K562 (cell line): Measurements from ENCODE around the gene LRRK2. TPM values are rescaled to one million over a fixed set of nuclear protein-coding genes. Genes with fewer than 3 reads are reported as not detected.

Experiments
- ATAC-seq: fragments of 200-7000 bp; cut with Tn5 transposase; 3 replicates; pipeline ENCODE4 v1.9.1; 2020; ENCODE audit warnings: moderate library complexity
- BruUV-seq: library from RNA; stranded (reverse); fragments of 400-500 nt; replicated peaks from 2 replicates; lab custom pipeline; 2021; lab: Mats Ljungman, UMichigan
- CTCF ChIA-PET: fragments of 300-600 bp; formaldehyde crosslinking; extraction: SDS; loops from one replicate; lab custom pipeline; 2021; ENCODE audit warnings: low intra/inter-chr PET ratio; lab: Yijun Ruan, JAX
- POLR2A ChIA-PET: fragments of 300-600, 350-650 bp; sonication (Branson Sonifier 250); formaldehyde crosslinking; extraction: SDS; loops from one replicate; lab custom pipeline; 2021; ENCODE audit warnings: antibody characterized with exemption, inconsistent platforms; lab: Yijun Ruan, JAX
- DNase-seq, 4 experiments: peaks; one replicate each; pipeline versions ENCODE4 v3.0.0 to v3.0.0-alpha.2; 2011 to 2018; ENCODE audit warnings: low spot score in 3 of 4, mixed read lengths in 3 of 4; ENCODE audit errors: extremely low read depth in 1 of 4
- FAIRE-seq: peaks from 2 replicates; lab custom pipeline; 2011; peaks lifted over from hg19 to GRCh38; lab: Jason Lieb, UNC
- H2AFZ ChIP-seq: 2 replicates; pipeline ENCODE4 v1.6.0; 2011; ENCODE audit warnings: low read depth, low read length, control low read depth, inconsistent platforms
- H3K27ac ChIP-seq: fragments of 200-600 bp; 3 replicates; pipeline ENCODE4 v1.8.0; 2011; ENCODE audit warnings: low read depth, mild to moderate bottlenecking, control low read depth, inconsistent platforms, low read length, moderate library complexity, mixed read lengths; ENCODE audit errors: extremely low read depth
- H3K27me3 ChIP-seq, 2 experiments: fragments of 300-600 bp in 1 of 2; 2 replicates in 1 of 2; 3 replicates in 1 of 2; pipeline versions ENCODE4 v1.6.0 to v1.8.0; 2011; ENCODE audit warnings: inconsistent platforms in 2 of 2, low read length in 2 of 2, mild to moderate bottlenecking in 1 of 2, mixed read lengths in 1 of 2, moderate library complexity in 1 of 2; ENCODE audit not compliant: control insufficient read depth in 2 of 2, insufficient read depth in 2 of 2
- H3K36me3 ChIP-seq: fragments of 300-600 bp; 3 replicates; pipeline ENCODE4 v1.8.0; 2011; ENCODE audit warnings: mild to moderate bottlenecking, low read length, inconsistent platforms; ENCODE audit not compliant: control insufficient read depth, insufficient read depth
- H3K4me1 ChIP-seq, 2 experiments: fragments of 200-600 bp in 1 of 2; replicated peaks in 1 of 2; 2 replicates in 1 of 2; 3 replicates in 1 of 2; pipeline versions ENCODE4 v1.5.1 to v1.8.0; 2011; ENCODE audit warnings: inconsistent platforms in 2 of 2, low read length in 2 of 2, mild to moderate bottlenecking in 1 of 2, mixed read lengths in 1 of 2, moderate library complexity in 1 of 2; ENCODE audit not compliant: control insufficient read depth in 2 of 2, insufficient read depth in 2 of 2
- H3K4me2 ChIP-seq: 2 replicates; pipeline ENCODE4 v1.6.1; 2011; ENCODE audit warnings: low read length, control low read depth, inconsistent platforms, mixed read lengths; ENCODE audit not compliant: insufficient read depth
- H3K4me3 ChIP-seq: fragments of 200-600 bp; sonication (generic), shearing (Covaris generic); 2 replicates; pipeline ENCODE4 v1.5.1; 2016; ENCODE audit warnings: control low read depth, inconsistent platforms
- H3K79me2 ChIP-seq: fragments of 200-600 bp; 3 replicates; pipeline ENCODE4 v1.8.0; 2011; ENCODE audit warnings: low read length, inconsistent platforms; ENCODE audit not compliant: control insufficient read depth, insufficient read depth
- H3K9ac ChIP-seq, 2 experiments: 2 replicates each; pipeline versions ENCODE4 v1.6.0 to v1.6.1; 2011; ENCODE audit warnings: low read depth in 2 of 2, low read length in 2 of 2, control low read depth in 1 of 2, inconsistent platforms in 1 of 2, mild to moderate bottlenecking in 1 of 2, mixed read lengths in 1 of 2; ENCODE audit not compliant: insufficient read depth in 1 of 2
- H3K9me1 ChIP-seq: one replicate; pipeline ENCODE4 v1.6.0; 2011; ENCODE audit warnings: inconsistent platforms, mild to moderate bottlenecking, low read length, moderate library complexity; ENCODE audit not compliant: control insufficient read depth, insufficient read depth
- H3K9me3 ChIP-seq: replicated peaks from 2 replicates; pipeline ENCODE4 v1.5.1; 2011; ENCODE audit warnings: low read depth, low read length, inconsistent platforms; ENCODE audit not compliant: control insufficient read depth, insufficient read depth
- H4K20me1 ChIP-seq: replicated peaks from 2 replicates; pipeline ENCODE4 v1.6.1; 2011; ENCODE audit warnings: low read length, inconsistent platforms, mixed read lengths; ENCODE audit not compliant: control insufficient read depth, insufficient read depth
- ARNT ChIP-seq, 2 experiments: fragments of 450-650 bp; IDR thresholded peaks; 2 replicates each; pipeline ENCODE4 v1.6.1; 2016; ENCODE audit warnings: mild to moderate bottlenecking in 1 of 2
- DPF2 ChIP-seq: fragments of 450-650 bp; IDR thresholded peaks from 2 replicates; pipeline ENCODE4 v1.6.1; 2016
- FOXA3 ChIP-seq, 2 experiments: fragments of 450-650 bp in 1 of 2; sonication (generic) in 1 of 2; formaldehyde crosslinking; IDR thresholded peaks in 1 of 2; conservative IDR thresholded peaks in 1 of 2; 2 replicates each; pipeline versions ENCODE4 v1.4.0 to v1.8.0; 2020 to 2022; ENCODE audit warnings: mild to moderate bottlenecking in 2 of 2, missing genetic modification reagents in 1 of 2
- GTF2F1 ChIP-seq: IDR thresholded peaks from 2 replicates; pipeline ENCODE4 v1.6.1; 2011; ENCODE audit warnings: low read depth, low read length, improper control_type of control experiment
- HMGN3 ChIP-seq: IDR thresholded peaks from 2 replicates; pipeline ENCODE4 v1.6.1; 2011; ENCODE audit warnings: borderline replicate concordance, low read depth, mild to moderate bottlenecking, mixed read lengths, low read length; ENCODE audit not compliant: insufficient read length; ENCODE audit errors: extremely low read depth
- PHB2 ChIP-seq: fragments of 450-650 bp; IDR thresholded peaks from 2 replicates; pipeline ENCODE4 v1.6.1; 2017; ENCODE audit warnings: low read depth
- SMAD3 ChIP-seq: fragments of 450-650 bp; formaldehyde crosslinking; conservative IDR thresholded peaks from 2 replicates; pipeline ENCODE4 v1.4.0; 2020; ENCODE audit warnings: mild to moderate bottlenecking
- SMARCA5 ChIP-seq: fragments of 450-650 bp; IDR thresholded peaks from 2 replicates; pipeline ENCODE4 v1.6.1; 2016
- SRSF7 ChIP-seq: fragments of 200-400 bp; formaldehyde crosslinking; optimal IDR thresholded peaks from 2 replicates; pipeline ENCODE3; 2017; ENCODE audit warnings: mild to moderate bottlenecking, low read depth, low read length
- ZNF23 ChIP-seq: fragments of 250-450 bp; sonication (Bioruptor Pico); IDR thresholded peaks from 2 replicates; pipeline ENCODE4 v1.4.0; 2020; ENCODE audit warnings: mild to moderate bottlenecking
- ZNF311 ChIP-seq: fragments of 250-450 bp; sonication (Bioruptor Pico); IDR thresholded peaks from 2 replicates; pipeline ENCODE4 v1.4.0; 2020; ENCODE audit warnings: mild to moderate bottlenecking, moderate library complexity
- ZNF561 ChIP-seq: fragments of 450-650 bp; formaldehyde crosslinking; conservative IDR thresholded peaks from 2 replicates; pipeline ENCODE4 v1.4.0; 2020; ENCODE audit warnings: mild to moderate bottlenecking, moderate library complexity
- ZZZ3 ChIP-seq: fragments of 450-650 bp; IDR thresholded peaks from 2 replicates; pipeline ENCODE4 v1.6.1; 2016; ENCODE audit warnings: antibody characterized with exemption, mild to moderate bottlenecking, moderate library complexity
- WGBS: fragments of 100-300 bp; shearing (Covaris generic); methylation state at CpG from one replicate; pipeline ENCODE4 v1.1.6; 2016; ENCODE audit warnings: low coverage, mixed read lengths; ENCODE audit not compliant: insufficient coverage; ENCODE audit errors: missing lambda C conversion rate; 5-methylcytosine and 5-hydroxymethylcytosine counted together
- in situ Hi-C: fragments of 300-500 bp; cut with MboI; formaldehyde crosslinking; loops from 4 replicates; pipeline ENCODE4 v1.15.0; 2018; ENCODE audit warnings: inconsistent platforms, mixed read lengths
- intact Hi-C: fragments of 100-400 bp; cut with micrococcal nuclease; formaldehyde crosslinking; loops from 2 replicates; pipeline ENCODE4 v1.14.2; 2022
- polyA plus RNA-seq, 8 experiments: library from polyadenylated mRNA; depleted of rRNA in 4 of 8; stranded (reverse) in 5 of 8; unstranded in 3 of 8; fragments of >200 nt; fragmentation: Nextera tagmentation in 2 of 8; fragmentation: Illumina TruSeq in 1 of 8; extraction: Ambion mirVana in 2 of 8; extraction: Trizol in 1 of 8; gene quantifications; 2 replicates each; pipeline versions ENCODE4 v1.2.1 to v1.2.3, GENCODE V29; 2011 to 2014; ENCODE audit warnings: inconsistent platforms in 1 of 8, missing spikeins in 1 of 8
- total RNA-seq, 7 experiments: library from RNA; depleted of rRNA in 6 of 7; stranded (reverse); fragments of >200 nt in 6 of 7; fragmentation: Illumina TruSeq in 2 of 7; extraction: Trizol in 2 of 7; gene quantifications; 2 replicates each; pipeline versions ENCODE4 v1.2.1 to v1.2.3, GENCODE V29; 2011 to 2021; ENCODE audit warnings: low replicate concordance in 1 of 7

The LRRK2 gene
- total and polyA plus RNA-seq, 9 of the 15 experiments (the other 6 are each of a cell fraction or from before 2014, with no cell fraction given), result 0.03 to 0.89 (median 0.31) TPM

DNA sequence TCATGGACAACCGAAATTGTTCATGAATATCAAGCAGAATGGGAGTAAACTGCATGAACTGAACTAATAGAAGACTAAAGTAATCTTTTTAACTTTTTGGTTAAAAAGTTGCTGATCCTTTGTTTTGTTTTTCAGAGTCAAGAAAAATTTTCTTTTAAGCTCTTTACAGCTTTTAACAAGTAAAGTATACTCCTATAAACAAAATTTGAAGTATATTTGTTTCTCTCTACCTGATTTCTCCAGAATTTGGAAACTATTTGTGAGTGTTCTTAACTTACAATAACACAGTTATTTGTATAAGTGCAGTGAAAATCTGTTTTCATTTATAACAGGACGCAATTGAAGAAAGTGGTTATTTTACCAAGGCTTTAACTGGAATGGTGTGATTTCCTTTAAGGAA is 12.2 kb upstream of the LRRK2 start:
- Histone ChIP-seq H3K27ac (no peak overlapping the region), H3K4me2 (no peak overlapping the region), H4K20me1 (no peaks in the 10 kb centered on the region), H3K79me2 (no peaks in the 10 kb centered on the region), H3K4me1 (no peaks in the 10 kb centered on the region), H2AFZ (no peak overlapping the region), H3K36me3 (no peaks in the 10 kb centered on the region), H3K9ac (no peak overlapping the region), H3K9me3 (no peaks in the 10 kb centered on the region; the same call in 1 of the 2 replicates), H3K9me1 (no peaks in the 10 kb centered on the region), H3K27me3 (no peaks in the 10 kb centered on the region), H3K4me3 (no peak overlapping the region)
- in situ Hi-C loops, result no loop called here
- DNase-seq (no peak), FAIRE-seq (no peak), ATAC-seq (no peak)
- intact Hi-C loops, result no loop called here
- POLR2A ChIA-PET, result no interaction called here
- 11% methylated on average over 2 of the region's 2 CpGs for WGBS
- CTCF ChIA-PET, result no interaction called here
- TF ChIP-seq ARNT (IDR thresholded peaks at IDR 0.05), result no peak
- no peak for TF ChIP-seq SMAD3 (CRISPR knock-in tag)
- TF ChIP-seq ZNF561 (CRISPR knock-in tag), result no peak
- TF ChIP-seq ZNF311, result no peak
- TF ChIP-seq ZNF23 (CRISPR knock-in tag), result no peak
- no peak for TF ChIP-seq PHB2
- TF ChIP-seq SMARCA5, result no peak
- TF ChIP-seq HMGN3, result no peak
- no peak for TF ChIP-seq GTF2F1
- no peak for TF ChIP-seq FOXA3 (CRISPR knock-in tag; conservative IDR thresholded peaks at IDR 0.05 in 1 of 2, IDR thresholded peaks at IDR 0.05 in 1 of 2)
- TF ChIP-seq DPF2, result no peak
- no peak for TF ChIP-seq ZZZ3
- TF ChIP-seq SRSF7, result no peak
- BruUV-seq, result no TSS peak
